GM19238 (cell line): ENCODE measurements around the gene NIP7.
"Not testable (repeated sequence)": the region's sequence is repeated elsewhere in the genome, so short reads cannot be mapped to it uniquely, and the experiment has no call there.

Experiments
- DNase-seq: peaks from one replicate; pipeline ENCODE4 v3.0.0; 2011; ENCODE audit warnings: low spot score; ENCODE audit not compliant: insufficient read length

Gene NIP7

GRCh38 chr16:69340095-69340644, 598 bp downstream of the NIP7 start:
- DNase-seq: no peak

- DNase-seq: no peak
Observed at GRCh38 chr16:69344171-69344570, 4.6 kb downstream of the NIP7 start.

- DNase-seq: no peak
Observed at GRCh38 chr16:69345923-69346322, 6.4 kb downstream of the NIP7 start.

- no peak for DNase-seq
Observed at GRCh38 chr16:69346683-69347082, 7.1 kb downstream of the NIP7 start.

- no peak for DNase-seq
Observed at GRCh38 chr16:69348222-69348621, 8.7 kb downstream of the NIP7 start.

- DNase-seq: no peak
Observed at GRCh38 chr16:69349536-69349935, 10.0 kb downstream of the NIP7 start.

- DNase-seq: no peak
Observed at GRCh38 chr16:69350536-69351133, 11.1 kb downstream of the NIP7 start.

- no peak for DNase-seq
Observed at GRCh38 chr16:69351309-69352027, 11.9 kb downstream of the NIP7 start, which contains the start of gene TMED6. Gene TMED6, minus strand, starts transcription at chr16:69351786. Its CDS starts 33 bp downstream, at chr16:69351753.

- not testable (repeated sequence) for DNase-seq
Observed at GRCh38 chr16:69360070-69360469, 20.5 kb downstream of the NIP7 start.

- no peak for DNase-seq
Observed at GRCh38 chr16:69363281-69363717, 23.7 kb downstream of the NIP7 start.

- DNase-seq: no peak
Observed at GRCh38 chr16:69364088-69364487, 24.5 kb downstream of the NIP7 start.

- no peak for DNase-seq
Observed at GRCh38 chr16:69365901-69366300, 26.3 kb downstream of the NIP7 start.

- no peak for DNase-seq
Observed at GRCh38 chr16:69366431-69366830, 26.9 kb downstream of the NIP7 start.

GRCh38 chr16:69367980-69368379, 28.4 kb downstream of the NIP7 start:
- no peak for DNase-seq

GRCh38 chr16:69368866-69369265, 29.3 kb downstream of the NIP7 start:
- DNase-seq: no peak

GRCh38 chr16:69371564-69371963, 32.0 kb downstream of the NIP7 start:
- no peak for DNase-seq

GRCh38 chr16:69373019-69373418, 33.4 kb downstream of the NIP7 start:
- no peak for DNase-seq

- DNase-seq: no peak
Observed at GRCh38 chr16:69376393-69377059, 37.0 kb downstream of the NIP7 start.

- no peak for DNase-seq
Observed at GRCh38 chr16:69378036-69378435, 38.5 kb downstream of the NIP7 start.

- no peak for DNase-seq
Observed at GRCh38 chr16:69378760-69379159, 39.2 kb downstream of the NIP7 start.

- no peak for DNase-seq
Observed at GRCh38 chr16:69381231-69381630, 41.7 kb downstream of the NIP7 start.

- no peak for DNase-seq
Observed at GRCh38 chr16:69382421-69382820, 42.8 kb downstream of the NIP7 start.
